GM12878 (cell line): ENCODE data around the gene DIDO1. TPM values are rescaled to one million over a fixed set of nuclear protein-coding genes. Genes with fewer than 3 reads are reported as not detected.

Source experiments
- ATAC-seq: fragments of 200-7000 bp; cut with Tn5 transposase; 3 replicates; pipeline ENCODE4 v1.9.1; 2020; ENCODE audit warnings: mild to moderate bottlenecking, moderate library complexity
- BruUV-seq: library from RNA; stranded (reverse); fragments of 400-500 nt; replicated peaks from 2 replicates; lab custom pipeline; 2021; lab: Mats Ljungman, UMichigan
- CTCF ChIA-PET: fragments of 300-600 bp; sonication (Branson Sonifier 250); formaldehyde crosslinking; extraction: SDS; loops from one replicate; lab custom pipeline; 2021; ENCODE audit warnings: inconsistent platforms; lab: Yijun Ruan, JAX
- POLR2A ChIA-PET: fragments of 350-600 bp; formaldehyde crosslinking; extraction: SDS; loops from one replicate; lab custom pipeline; 2021; ENCODE audit warnings: inconsistent platforms; lab: Charles Lee
- RAD21 ChIA-PET: fragments of 300-600 bp; sonication (Branson Sonifier 250); formaldehyde crosslinking; loops from one replicate; lab custom pipeline; 2023; ENCODE audit warnings: antibody characterized with exemption; ENCODE audit not compliant: unreplicated experiment; lab: Charles Lee
- SMC1A ChIA-PET: fragments of 300-600 bp; sonication (Branson Sonifier 250); formaldehyde crosslinking; loops from one replicate; lab custom pipeline; 2023; ENCODE audit not compliant: unreplicated experiment, uncharacterized antibody; lab: Charles Lee
- DNase-seq: peaks from one replicate; pipeline ENCODE4 v3.0.0-alpha.2; 2011; ENCODE audit warnings: low read depth, low spot score
- FAIRE-seq: peaks from 3 replicates; lab custom pipeline; 2011; peaks lifted over from hg19 to GRCh38; lab: Jason Lieb, UNC
- H2AFZ ChIP-seq: 2 replicates; pipeline ENCODE4 v1.6.0; 2011; ENCODE audit warnings: low read depth, low read length, control low read depth; ENCODE audit not compliant: control insufficient read depth
- H3K27ac ChIP-seq: 2 replicates; pipeline ENCODE4 v1.5.1; 2011; ENCODE audit warnings: control low read depth; ENCODE audit not compliant: control insufficient read depth, insufficient read depth
- H3K27me3 ChIP-seq, 2 experiments: replicated peaks in 1 of 2; 2 replicates each; pipeline versions ENCODE4 v1.6.0 to v1.6.1; 2011; ENCODE audit warnings: low read length in 1 of 2; ENCODE audit not compliant: control insufficient read depth in 2 of 2, insufficient read depth in 2 of 2
- H3K36me3 ChIP-seq, 2 experiments: 2 replicates each; pipeline ENCODE4 v1.5.1; 2011; ENCODE audit warnings: low read length in 1 of 2; ENCODE audit not compliant: control insufficient read depth in 2 of 2, insufficient read depth in 2 of 2
- H3K4me1 ChIP-seq: 2 replicates; pipeline ENCODE4 v1.6.1; 2011; ENCODE audit warnings: mild to moderate bottlenecking, low read length, moderate library complexity, mixed read lengths; ENCODE audit not compliant: control insufficient read depth, insufficient read depth
- H3K4me2 ChIP-seq: 2 replicates; pipeline ENCODE4 v1.6.0; 2011; ENCODE audit warnings: control low read depth; ENCODE audit not compliant: control insufficient read depth, insufficient read depth
- H3K4me3 ChIP-seq: fragments of 200-600 bp; sonication (generic); 2 replicates; pipeline ENCODE4 v1.5.1; 2016
- H3K79me2 ChIP-seq: 2 replicates; pipeline ENCODE4 v1.6.0; 2011; ENCODE audit warnings: low read length; ENCODE audit not compliant: control insufficient read depth, insufficient read depth
- H3K9ac ChIP-seq: 2 replicates; pipeline ENCODE4 v1.8.0; 2011; ENCODE audit warnings: low read length, control low read depth, mixed read lengths; ENCODE audit not compliant: control insufficient read depth, insufficient read depth
- H3K9me3 ChIP-seq: replicated peaks from 3 replicates; pipeline ENCODE4 v1.5.1; 2011; ENCODE audit warnings: mild to moderate bottlenecking, low read length; ENCODE audit not compliant: control insufficient read depth, insufficient read depth
- H4K20me1 ChIP-seq: 2 replicates; pipeline ENCODE4 v1.6.0; 2011; ENCODE audit not compliant: control insufficient read depth, insufficient read depth
- CHD1 ChIP-seq: IDR thresholded peaks from 2 replicates; pipeline ENCODE4 v1.6.1; 2012; ENCODE audit warnings: low read depth, low read length, improper control_type of control experiment
- EP300 ChIP-seq, 2 experiments: fragments of 150-350 bp in 1 of 2; IDR thresholded peaks; 2 replicates each; pipeline ENCODE4 v1.6.1; 2011 to 2012; ENCODE audit warnings: low read depth in 2 of 2, low read length in 2 of 2, borderline replicate concordance in 1 of 2, improper control_type of control experiment in 1 of 2, inconsistent platforms in 1 of 2; ENCODE audit not compliant: control insufficient read depth in 1 of 2
- ETV6 ChIP-seq, 2 experiments: fragments of 450-650 bp in 1 of 2; IDR thresholded peaks in 1 of 2; conservative IDR thresholded peaks in 1 of 2; 2 replicates each; pipeline ENCODE4 v1.6.1; 2014; ENCODE audit warnings: antibody characterized with exemption in 1 of 2, borderline replicate concordance in 1 of 2, low read depth in 1 of 2, mild to moderate bottlenecking in 1 of 2, moderate library complexity in 1 of 2
- MXI1 ChIP-seq: fragments of 150-350 bp; IDR thresholded peaks from 2 replicates; pipeline ENCODE4 v1.6.1; 2011; ENCODE audit warnings: low read depth, mild to moderate bottlenecking, inconsistent platforms, low read length, improper control_type of control experiment
- PML ChIP-seq: IDR thresholded peaks from 2 replicates; pipeline ENCODE4 v1.6.1; 2012; ENCODE audit warnings: low read length, inconsistent platforms
- SREBF1 ChIP-seq: IDR thresholded peaks from 2 replicates; pipeline ENCODE4 v1.6.1; 2012; ENCODE audit warnings: mild to moderate bottlenecking, low read length
- STAT1 ChIP-seq: fragments of 450-650 bp; conservative IDR thresholded peaks from 2 replicates; pipeline ENCODE4 v1.6.1; 2014; ENCODE audit warnings: antibody characterized with exemption, mild to moderate bottlenecking
- STAT3 ChIP-seq: IDR thresholded peaks from 2 replicates; pipeline ENCODE4 v1.6.1; 2011; ENCODE audit warnings: low read depth, low read length, improper control_type of control experiment
- SUPT20H ChIP-seq: IDR thresholded peaks from 2 replicates; pipeline ENCODE4 v1.6.1; 2011; ENCODE audit warnings: low read depth, mild to moderate bottlenecking, low read length, moderate library complexity, borderline replicate concordance; ENCODE audit not compliant: control insufficient read depth
- ZBED1 ChIP-seq: IDR thresholded peaks from 2 replicates; pipeline ENCODE4 v1.6.1; 2016; ENCODE audit warnings: borderline replicate concordance
- ZNF207 ChIP-seq: fragments of 450-650 bp; IDR thresholded peaks from 2 replicates; pipeline ENCODE4 v1.6.1; 2014; ENCODE audit warnings: antibody characterized with exemption, mild to moderate bottlenecking, borderline replicate concordance
- WGBS: methylation state at CpG from one replicate; pipeline ENCODE4 v1.1.6; 2016; ENCODE audit warnings: low lambda C conversion rate; ENCODE audit not compliant: insufficient replicate concordance, insufficient coverage; ENCODE audit errors: missing lambda C conversion rate; 5-methylcytosine and 5-hydroxymethylcytosine counted together
- in situ Hi-C: fragments of 300-500 bp; cut with MboI; formaldehyde crosslinking; loops from 9 replicates; pipeline ENCODE4 v1.14.3; 2018; ENCODE audit warnings: mixed read lengths
- intact Hi-C: fragments of 100-400 bp; cut with micrococcal nuclease; formaldehyde crosslinking; loops from one replicate; pipeline ENCODE4 v1.14.2; 2022; ENCODE audit not compliant: unreplicated experiment
- polyA plus RNA-seq, 11 experiments: library from polyadenylated mRNA; depleted of rRNA in 4 of 11; unstranded in 6 of 11; stranded (reverse) in 5 of 11; fragments of >200 nt; fragmentation: Nextera tagmentation in 4 of 11; fragmentation: Illumina TruSeq in 1 of 11; extraction: Ambion mirVana in 4 of 11; extraction: Trizol in 1 of 11; gene quantifications; 1 replicate in 1 of 11; 2 replicates in 10 of 11; pipeline versions ENCODE4 v1.2.1 to v1.2.3, GENCODE V29; 2011 to 2016; ENCODE audit warnings: inconsistent platforms in 2 of 11, missing spikeins in 2 of 11, low read depth in 1 of 11
- total RNA-seq, 4 experiments: library from RNA; depleted of rRNA in 3 of 4; stranded (reverse); fragments of >200 nt in 3 of 4; fragmentation: Illumina TruSeq in 1 of 4; extraction: Trizol in 1 of 4; gene quantifications; 2 replicates each; pipeline versions ENCODE4 v1.2.1 to v1.2.3, GENCODE V29; 2013 to 2021
- TF ChIP-seq, protein P1 (sequence below): IDR thresholded peaks from 2 replicates; pipeline ENCODE4 v1.6.1; 2011; ENCODE audit warnings: low read depth, mild to moderate bottlenecking, low read length, moderate library complexity, borderline replicate concordance; ENCODE audit errors: extremely low read depth
- TF ChIP-seq, protein P2 (sequence below): fragments of 450-650 bp; conservative IDR thresholded peaks from 2 replicates; pipeline ENCODE4 v1.6.1; 2017; ENCODE audit warnings: mild to moderate bottlenecking, moderate library complexity

DIDO1 gene
- total and polyA plus RNA-seq, 10 of the 15 experiments (the other 5 are each of a cell fraction or from before 2014, with no cell fraction given), result 5.5 to 56.4 (median 38.4) TPM

DNA sequence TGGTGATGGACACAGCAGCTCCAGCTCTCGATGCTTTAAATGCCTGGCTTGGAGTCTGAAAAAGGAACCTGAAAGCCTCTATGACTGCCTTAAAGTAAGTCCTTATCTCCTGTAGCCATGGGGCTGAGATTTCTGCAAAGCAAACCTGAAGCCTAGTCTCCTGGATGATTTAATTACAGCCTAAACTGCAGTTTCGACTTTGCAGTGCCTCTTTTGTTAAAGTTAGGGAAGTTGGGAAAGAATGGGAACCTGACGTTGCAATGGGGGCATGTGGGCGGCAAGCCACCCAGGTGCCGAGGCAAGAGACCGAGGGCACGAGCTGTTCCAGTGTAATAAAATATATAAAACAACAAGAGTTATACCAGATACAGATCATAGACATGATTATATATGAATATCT is 53.0 kb downstream of the DIDO1 start:
- TF ChIP-seq STAT3, result no peak
- no peak for TF ChIP-seq ZBED1
- TF ChIP-seq STAT1, result no peak
- TF ChIP-seq ETV6 (conservative IDR thresholded peaks at IDR 0.05 in 1 of 2, IDR thresholded peaks at IDR 0.05 in 1 of 2; ENCODE audit: borderline replicate concordance in 1 of 2, low read depth in 1 of 2), result no peak
- no peak overlapping the region for H3K4me3 ChIP-seq
- intact Hi-C loops (no loop called here), in situ Hi-C loops (no loop called here)
- no peaks in the 10 kb centered on the region for H3K36me3 ChIP-seq
- BruUV-seq, result no TSS peak
- ChIA-PET CTCF (no interaction called here), SMC1A (interaction anchor here (1.1 to 1.4 kb wide), 3 partner anchors 82 to 376 kb away, joined by 3 to 4 read pairs (median 3); no protein-coding TSS in a partner anchor), RAD21 (no interaction called here), POLR2A (interaction anchor here (1.0 kb wide), 1 partner anchor 75 kb away, joined by 3 read pairs; no protein-coding TSS in a partner anchor)
- DNase-seq (no peak), FAIRE-seq (no peak), ATAC-seq (no peak)
- H3K27me3 ChIP-seq, result no peaks in the 10 kb centered on the region; a peak in 1 of 4 replicates
- no peaks in the 10 kb centered on the region for H4K20me1 ChIP-seq
- H3K27ac ChIP-seq, result no peak overlapping the region
- no peak overlapping the region for H3K4me2 ChIP-seq
- WGBS, result 46% methylated on average over 7 of the region's 7 CpGs
- H3K9ac ChIP-seq, result no peak overlapping the region
- no peaks in the 10 kb centered on the region for H3K9me3 ChIP-seq
- no peak overlapping the region for H2AFZ ChIP-seq
- H3K79me2 ChIP-seq, result no peaks in the 10 kb centered on the region
- H3K4me1 ChIP-seq, result no peaks in the 10 kb centered on the region

DNA sequence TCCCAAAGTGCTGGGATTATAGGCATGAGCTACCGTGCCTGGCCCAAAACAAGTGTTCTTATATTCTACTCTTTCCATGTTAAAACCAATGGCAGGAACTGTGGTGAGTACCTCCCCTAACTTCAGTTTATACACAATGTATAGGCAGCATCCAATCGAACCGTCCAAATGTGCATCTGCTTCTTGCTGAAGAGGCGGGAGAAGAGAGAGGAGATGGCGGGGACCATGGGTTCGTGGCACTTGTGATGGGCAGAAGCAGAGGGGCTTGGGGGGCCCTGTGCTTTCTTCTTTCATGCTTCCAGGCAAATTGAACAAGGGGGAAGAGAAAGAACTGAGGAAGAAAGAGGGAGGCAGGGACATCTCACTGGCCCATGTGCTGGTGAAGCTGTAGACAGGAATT is 53.4 kb downstream of the DIDO1 start:
- in situ Hi-C loops, result no loop called here
- ATAC-seq (no peak), FAIRE-seq (no peak), DNase-seq (no peak)
- H3K79me2 ChIP-seq, result no peaks in the 10 kb centered on the region
- no TSS peak for BruUV-seq
- H3K4me3 ChIP-seq, result no peak overlapping the region
- no peaks in the 10 kb centered on the region for H4K20me1 ChIP-seq
- no peak overlapping the region for H3K27ac ChIP-seq
- H3K9ac ChIP-seq, result no peak overlapping the region
- no peak overlapping the region for H3K4me2 ChIP-seq
- ChIA-PET RAD21 (no interaction called here), SMC1A (interaction anchor here (1.1 to 1.2 kb wide), 2 partner anchors 82 to 376 kb away, joined by 3 to 4 read pairs; no protein-coding TSS in a partner anchor), POLR2A (interaction anchor here (1.0 kb wide), 1 partner anchor 76 kb away, joined by 3 read pairs; no protein-coding TSS in a partner anchor), CTCF (interaction anchor here (0.8 to 1.0 kb wide), 2 partner anchors 27 to 50 kb away, joined by 3 read pairs; no protein-coding TSS in a partner anchor)
- intact Hi-C loops, result no loop called here
- H3K36me3 ChIP-seq, result no peaks in the 10 kb centered on the region
- H3K27me3 ChIP-seq, result no peaks in the 10 kb centered on the region; a peak in 1 of 4 replicates
- no peaks in the 10 kb centered on the region for H3K4me1 ChIP-seq
- no peak overlapping the region for H2AFZ ChIP-seq
- 87% methylated on average over 6 of the region's 6 CpGs for WGBS
- no peaks in the 10 kb centered on the region for H3K9me3 ChIP-seq
- TF ChIP-seq SREBF1 (no peak), MXI1 (no peak), ZNF207 (no peak), CHD1 (no peak), EP300 (IDR thresholded peaks at IDR 0.05; ENCODE audit: borderline replicate concordance in 1 of 2, control insufficient read depth in 1 of 2, low read depth in 2 of 2, low read length in 2 of 2) (no peak), SUPT20H (no peak), PML (no peak)
- TF ChIP-seq, protein P1, sequence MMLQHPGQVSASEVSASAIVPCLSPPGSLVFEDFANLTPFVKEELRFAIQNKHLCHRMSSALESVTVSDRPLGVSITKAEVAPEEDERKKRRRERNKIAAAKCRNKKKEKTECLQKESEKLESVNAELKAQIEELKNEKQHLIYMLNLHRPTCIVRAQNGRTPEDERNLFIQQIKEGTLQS, result no peak
- TF ChIP-seq, protein P2, sequence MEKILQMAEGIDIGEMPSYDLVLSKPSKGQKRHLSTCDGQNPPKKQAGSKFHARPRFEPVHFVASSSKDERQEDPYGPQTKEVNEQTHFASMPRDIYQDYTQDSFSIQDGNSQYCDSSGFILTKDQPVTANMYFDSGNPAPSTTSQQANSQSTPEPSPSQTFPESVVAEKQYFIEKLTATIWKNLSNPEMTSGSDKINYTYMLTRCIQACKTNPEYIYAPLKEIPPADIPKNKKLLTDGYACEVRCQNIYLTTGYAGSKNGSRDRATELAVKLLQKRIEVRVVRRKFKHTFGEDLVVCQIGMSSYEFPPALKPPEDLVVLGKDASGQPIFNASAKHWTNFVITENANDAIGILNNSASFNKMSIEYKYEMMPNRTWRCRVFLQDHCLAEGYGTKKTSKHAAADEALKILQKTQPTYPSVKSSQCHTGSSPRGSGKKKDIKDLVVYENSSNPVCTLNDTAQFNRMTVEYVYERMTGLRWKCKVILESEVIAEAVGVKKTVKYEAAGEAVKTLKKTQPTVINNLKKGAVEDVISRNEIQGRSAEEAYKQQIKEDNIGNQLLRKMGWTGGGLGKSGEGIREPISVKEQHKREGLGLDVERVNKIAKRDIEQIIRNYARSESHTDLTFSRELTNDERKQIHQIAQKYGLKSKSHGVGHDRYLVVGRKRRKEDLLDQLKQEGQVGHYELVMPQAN, result no peak
